Activated T-cell treated with anti-CD3 and anti-CD28 coated beads, Interleukin-2, amount 50 U/mL, for 24 hours (primary cell): ENCODE measurements around the gene TSSC4.
"Not testable (repeated sequence)": the region's sequence is repeated elsewhere in the genome, so short reads cannot be mapped to it uniquely, and the experiment has no call there.

Experiments
- DNase-seq: peaks from one replicate; pipeline ENCODE4 v3.0.0-alpha.2; 2020
- H3K27ac Mint-ChIP-seq: 2 replicates; pipeline ENCODE4 v1.8.0; 2020; ENCODE audit warnings: mild to moderate bottlenecking, mixed read lengths
- H3K27me3 Mint-ChIP-seq: 2 replicates; pipeline ENCODE4 v1.8.0; 2020; ENCODE audit warnings: mixed read lengths
- H3K36me3 Mint-ChIP-seq: 2 replicates; pipeline ENCODE4 v1.8.0; 2020; ENCODE audit warnings: low read depth, mixed read lengths
- H3K4me1 Mint-ChIP-seq: 2 replicates; pipeline ENCODE4 v1.8.0; 2020; ENCODE audit warnings: low read depth, mixed read lengths
- H3K4me3 Mint-ChIP-seq: 2 replicates; pipeline ENCODE4 v1.8.0; 2020; ENCODE audit warnings: mild to moderate bottlenecking, moderate library complexity, mixed read lengths
- H3K9me3 Mint-ChIP-seq: 2 replicates; pipeline ENCODE4 v1.8.0; 2020; ENCODE audit warnings: mixed read lengths

TSSC4 gene

DNA sequence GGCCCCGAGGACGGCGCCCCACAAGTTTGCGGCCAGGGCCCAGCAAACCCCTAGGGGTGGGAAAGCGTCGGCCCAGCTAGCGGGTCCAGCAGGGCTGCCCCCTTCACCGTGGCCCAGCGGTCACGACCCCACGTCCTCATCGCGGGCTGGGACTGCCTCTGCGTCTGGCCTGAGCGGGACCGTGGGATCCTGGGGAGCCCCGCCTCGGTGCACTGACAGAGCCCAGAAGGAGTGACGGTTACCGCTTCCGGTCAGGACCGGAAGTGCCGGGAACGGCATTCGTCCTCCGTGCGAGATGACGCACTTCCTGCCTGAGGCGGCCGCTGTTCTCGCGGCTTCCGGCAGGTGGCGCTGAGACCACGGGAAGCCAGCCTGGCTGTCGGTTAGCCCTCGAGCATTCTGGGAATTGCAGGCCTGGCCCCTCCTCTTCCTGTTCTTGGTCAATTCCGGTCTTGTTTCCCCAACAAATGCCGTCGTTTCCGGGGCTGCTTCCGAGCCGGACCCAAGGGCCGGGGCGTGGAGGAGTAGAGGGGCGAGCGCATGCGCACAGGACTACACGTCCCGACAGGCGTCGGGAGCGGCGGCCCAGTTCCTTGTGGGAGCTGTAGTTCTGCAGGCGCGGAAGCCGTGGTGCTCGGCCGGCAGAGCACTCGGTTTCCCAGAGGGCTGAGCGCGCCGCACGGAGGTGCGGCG is at the start of gene TSSC4:
TSS of gene TSSC4 (plus strand) at position 682 of the 693 bp plus-strand sequence. CDS start 1,884 bp downstream, outside the sequence.
- no peaks in the 10 kb centered on the region for H3K9me3 Mint-ChIP-seq
- H3K27ac Mint-ChIP-seq, result peak within 1 kb of the TSS; percentile 90

DNA sequence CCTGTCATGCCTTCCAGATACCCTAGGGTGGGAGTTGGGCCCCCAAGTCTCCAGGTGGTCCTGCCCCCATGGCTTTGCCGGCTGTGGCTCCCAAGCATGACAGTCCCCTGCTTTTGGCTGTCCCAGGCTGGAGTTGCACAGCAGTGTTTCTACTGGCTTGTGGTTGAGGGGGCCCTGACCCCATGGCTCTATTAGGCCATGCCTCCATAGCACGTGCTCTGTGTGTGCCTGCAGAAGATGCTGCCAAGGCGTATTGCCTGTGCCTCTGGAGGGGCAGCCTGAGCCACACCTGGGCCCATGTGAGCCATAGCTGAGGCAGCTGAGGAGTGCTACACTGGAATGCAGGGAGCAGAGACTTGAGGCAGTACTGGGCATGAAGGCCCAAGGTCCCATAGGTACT is 48.8 kb upstream of the TSSC4 start:
- no peak overlapping the region for H3K27ac Mint-ChIP-seq
- no peak overlapping the region for H3K4me3 Mint-ChIP-seq
- no peak for DNase-seq
- H3K4me1 Mint-ChIP-seq, result no peaks in the 10 kb centered on the region
- H3K9me3 Mint-ChIP-seq, result peaks cover 4% of the 10 kb centered on the region
- no peaks in the 10 kb centered on the region for H3K27me3 Mint-ChIP-seq
- H3K36me3 Mint-ChIP-seq, result no peaks in the 10 kb centered on the region

More for the DNA sequence above, at the start of gene TSSC4:
- DNase-seq, result peak; percentile 100
- Mint-ChIP-seq H3K27me3 (no peaks in the 10 kb centered on the region), H3K4me3 (peak within 1 kb of the TSS; percentile 91), H3K4me1 (peaks cover 22% of the 10 kb centered on the region), H3K36me3 (peaks cover 62% of the 10 kb centered on the region)

GRCh38 chr11:2352420-2352819 is 48.1 kb upstream of the TSSC4 start:
- no peak overlapping the region for H3K4me3 Mint-ChIP-seq
- no peak overlapping the region for H3K27ac Mint-ChIP-seq
- H3K9me3 Mint-ChIP-seq, result peaks cover 4% of the 10 kb centered on the region
- no peak for DNase-seq
- no peaks in the 10 kb centered on the region for H3K27me3 Mint-ChIP-seq
- H3K36me3 Mint-ChIP-seq, result no peaks in the 10 kb centered on the region
- H3K4me1 Mint-ChIP-seq, result no peaks in the 10 kb centered on the region

DNA sequence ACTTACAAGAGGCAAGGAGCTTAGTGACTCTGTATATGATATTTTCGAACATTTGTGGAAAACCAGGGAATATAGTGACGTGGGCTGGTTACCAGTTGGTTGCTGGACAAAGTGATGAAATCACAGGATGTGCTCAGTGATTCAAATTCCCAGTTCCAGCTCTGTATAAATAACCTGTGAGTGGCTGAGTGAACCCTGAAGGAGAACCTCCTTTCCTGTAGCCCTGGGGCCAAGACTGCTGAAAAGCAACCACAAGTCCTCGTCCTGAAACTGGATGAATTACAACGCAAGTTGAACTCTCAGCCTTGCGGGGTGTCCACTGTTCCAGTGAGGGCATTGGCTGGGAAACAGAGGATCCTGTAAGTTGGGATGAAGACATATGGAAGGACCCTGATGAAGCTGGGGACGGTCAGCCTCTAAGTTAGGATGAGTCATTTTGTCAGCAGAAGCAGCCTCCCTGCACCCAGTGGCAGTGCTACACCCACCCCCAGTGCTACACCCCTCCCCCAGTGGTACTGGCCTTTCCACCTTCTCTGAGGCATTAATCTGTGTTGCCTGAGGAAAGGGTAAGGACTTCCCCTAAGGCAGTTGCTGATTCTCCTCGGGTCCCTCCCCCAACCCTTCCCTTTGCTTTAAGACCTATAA is 45.4 kb upstream of the TSSC4 start:
- H3K27me3 Mint-ChIP-seq, result no peaks in the 10 kb centered on the region
- no peak overlapping the region for H3K4me3 Mint-ChIP-seq
- no peaks in the 10 kb centered on the region for H3K9me3 Mint-ChIP-seq
- H3K4me1 Mint-ChIP-seq, result no peaks in the 10 kb centered on the region
- H3K36me3 Mint-ChIP-seq, result no peaks in the 10 kb centered on the region
- no peak overlapping the region for H3K27ac Mint-ChIP-seq
- DNase-seq, result no peak

DNA sequence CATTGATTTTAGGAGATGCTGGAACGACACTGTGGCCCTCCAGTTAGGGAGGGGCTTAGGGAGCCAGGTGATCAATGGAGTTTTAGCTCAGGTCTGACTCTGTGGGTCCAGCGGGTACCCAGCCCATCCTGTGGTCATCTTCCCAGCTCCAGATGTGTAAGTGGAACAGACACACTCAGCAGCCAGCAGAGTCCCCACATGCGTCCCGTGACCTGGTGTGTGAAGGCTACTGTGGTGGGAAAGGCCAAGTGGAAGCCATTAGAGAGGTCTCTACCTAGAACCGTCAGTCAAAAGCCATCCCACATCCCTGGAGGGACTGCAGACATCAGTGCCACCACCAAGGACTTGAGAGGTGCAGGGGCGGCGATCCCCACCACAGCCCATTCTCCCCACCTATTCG is 43.3 kb upstream of the TSSC4 start:
- H3K9me3 Mint-ChIP-seq, result no peaks in the 10 kb centered on the region
- no peaks in the 10 kb centered on the region for H3K4me1 Mint-ChIP-seq
- H3K27me3 Mint-ChIP-seq, result no peaks in the 10 kb centered on the region
- no peaks in the 10 kb centered on the region for H3K36me3 Mint-ChIP-seq
- no peak overlapping the region for H3K4me3 Mint-ChIP-seq
- no peak overlapping the region for H3K27ac Mint-ChIP-seq
- DNase-seq, result no peak

GRCh38 chr11:2357651-2358050 is 42.9 kb upstream of the TSSC4 start:
- not testable (repeated sequence) for H3K36me3 Mint-ChIP-seq, H3K9me3 Mint-ChIP-seq

GRCh38 chr11:2358754-2359442 is 41.7 kb upstream of the TSSC4 start:
- Mint-ChIP-seq H3K27ac (no peak overlapping the region), H3K27me3 (no peaks in the 10 kb centered on the region), H3K9me3 (no peaks in the 10 kb centered on the region), H3K4me1 (no peaks in the 10 kb centered on the region), H3K4me3 (no peak overlapping the region), H3K36me3 (no peaks in the 10 kb centered on the region)
- no peak for DNase-seq

More at GRCh38 chr11:2357651-2358050, 42.9 kb upstream of the TSSC4 start:
- not testable (repeated sequence) for H3K27me3 Mint-ChIP-seq, H3K4me3 Mint-ChIP-seq, DNase-seq, H3K4me1 Mint-ChIP-seq, H3K27ac Mint-ChIP-seq

DNA sequence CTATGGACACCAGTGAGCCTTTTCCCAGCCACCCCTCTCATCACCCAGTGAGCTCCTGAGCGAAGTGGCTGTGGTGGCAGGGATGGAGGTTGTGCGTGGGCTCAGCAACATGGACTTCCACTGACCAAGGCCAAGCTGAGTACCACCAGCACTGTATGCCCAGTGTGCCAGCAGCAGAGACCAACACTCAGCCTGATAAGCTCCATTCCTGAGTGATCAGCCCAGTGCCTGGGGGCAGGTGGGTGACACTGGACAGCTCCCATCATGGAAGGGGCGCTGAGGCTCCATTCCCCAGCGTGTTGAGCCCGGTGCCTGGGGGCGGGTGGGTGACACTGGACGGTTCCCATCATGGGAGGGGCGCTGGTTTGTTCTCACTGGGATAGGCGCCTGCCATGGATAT is 41.0 kb upstream of the TSSC4 start:
- no peak for DNase-seq
- Mint-ChIP-seq H3K4me3 (no peak overlapping the region), H3K27ac (no peak overlapping the region), H3K27me3 (no peaks in the 10 kb centered on the region), H3K36me3 (no peaks in the 10 kb centered on the region), H3K4me1 (no peaks in the 10 kb centered on the region), H3K9me3 (no peaks in the 10 kb centered on the region)

DNA sequence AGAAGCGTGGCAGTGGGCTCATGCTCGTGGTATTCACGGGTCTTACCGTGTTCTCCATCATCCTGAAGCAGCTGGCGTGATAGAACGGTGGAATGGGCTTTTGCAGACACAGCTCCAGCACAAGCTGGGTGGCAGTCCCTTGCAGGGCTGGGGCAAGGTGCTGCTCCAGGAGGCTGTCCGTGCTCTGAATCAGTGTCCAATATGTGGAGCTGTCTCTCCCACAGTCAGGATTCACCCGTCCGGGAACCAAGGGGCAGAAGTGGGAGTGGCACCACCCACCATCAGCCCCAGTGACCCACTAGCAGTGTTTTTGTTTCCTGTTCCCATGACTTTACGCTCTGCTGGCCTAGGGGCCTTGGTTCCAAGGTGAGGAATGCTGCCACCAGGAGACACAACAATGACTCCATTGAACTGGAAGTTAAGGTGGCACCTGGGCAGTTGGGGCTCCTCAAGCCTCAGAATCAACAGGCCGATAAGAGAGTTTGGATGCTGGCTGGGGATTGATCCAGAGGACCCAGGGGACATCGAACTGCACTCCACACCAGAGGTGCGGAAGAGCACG is 40.4 kb upstream of the TSSC4 start:
- no peaks in the 10 kb centered on the region for H3K4me1 Mint-ChIP-seq
- DNase-seq, result no peak
- H3K4me3 Mint-ChIP-seq, result no peak overlapping the region
- H3K9me3 Mint-ChIP-seq, result no peaks in the 10 kb centered on the region
- H3K27me3 Mint-ChIP-seq, result no peaks in the 10 kb centered on the region
- no peaks in the 10 kb centered on the region for H3K36me3 Mint-ChIP-seq
- no peak overlapping the region for H3K27ac Mint-ChIP-seq

GRCh38 chr11:2361565-2361964 is 39.0 kb upstream of the TSSC4 start:
- H3K27me3 Mint-ChIP-seq, result no peaks in the 10 kb centered on the region
- no peaks in the 10 kb centered on the region for H3K9me3 Mint-ChIP-seq
- no peak overlapping the region for H3K4me3 Mint-ChIP-seq
- H3K27ac Mint-ChIP-seq, result no peak overlapping the region
- no peak for DNase-seq
- no peaks in the 10 kb centered on the region for H3K36me3 Mint-ChIP-seq
- no peaks in the 10 kb centered on the region for H3K4me1 Mint-ChIP-seq

GRCh38 chr11:2362414-2362813 is 38.1 kb upstream of the TSSC4 start:
- Mint-ChIP-seq H3K36me3 (no peaks in the 10 kb centered on the region), H3K4me3 (no peak overlapping the region), H3K27me3 (no peaks in the 10 kb centered on the region), H3K4me1 (no peaks in the 10 kb centered on the region), H3K27ac (no peak overlapping the region), H3K9me3 (no peaks in the 10 kb centered on the region)
- no peak for DNase-seq

GRCh38 chr11:2363130-2363529 is 37.4 kb upstream of the TSSC4 start:
- Mint-ChIP-seq H3K36me3 (no peaks in the 10 kb centered on the region), H3K4me1 (no peaks in the 10 kb centered on the region)
- no peak for DNase-seq

DNA sequence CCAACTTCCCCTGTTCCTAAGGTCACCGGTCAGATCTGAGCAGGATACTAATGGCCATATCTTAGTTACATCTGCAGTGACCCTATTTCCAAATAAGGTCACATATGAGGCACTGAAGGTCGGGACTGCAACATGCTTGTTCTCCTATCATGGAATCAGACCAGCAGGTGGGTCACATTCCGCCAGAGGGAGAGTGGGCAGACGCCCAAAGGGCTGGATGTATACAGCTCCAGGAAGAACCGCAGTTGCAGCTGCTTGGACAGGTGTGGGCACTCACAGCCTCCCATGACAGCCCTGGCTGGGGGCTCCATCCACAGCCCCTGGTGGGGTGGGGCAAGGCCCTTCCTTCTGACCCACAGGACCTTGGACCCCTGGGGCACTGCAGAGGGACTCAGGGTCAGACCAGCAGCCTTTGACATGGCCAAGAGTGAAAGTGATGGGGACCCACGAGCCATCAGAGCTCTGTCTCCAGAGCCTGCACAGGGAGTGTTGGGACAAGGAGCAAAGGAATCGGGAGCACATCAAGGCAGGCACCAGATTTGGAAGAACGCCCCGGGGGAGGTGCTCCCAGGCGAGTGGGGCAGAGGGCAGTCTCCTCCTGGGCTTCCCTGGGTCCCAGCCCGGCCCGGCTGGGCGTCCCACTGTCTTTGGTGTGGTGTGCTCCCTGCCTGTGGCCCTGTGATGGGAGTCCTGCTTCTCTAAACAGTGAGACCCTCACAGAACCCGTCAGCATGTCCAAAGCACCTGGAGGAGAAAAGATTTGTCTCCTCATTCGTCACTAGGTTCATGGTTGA is 36.8 kb upstream of the TSSC4 start:
- H3K36me3 Mint-ChIP-seq, result no peaks in the 10 kb centered on the region
- no peaks in the 10 kb centered on the region for H3K27me3 Mint-ChIP-seq
- H3K4me3 Mint-ChIP-seq, result no peak overlapping the region
- H3K9me3 Mint-ChIP-seq, result no peaks in the 10 kb centered on the region
- no peaks in the 10 kb centered on the region for H3K4me1 Mint-ChIP-seq
- H3K27ac Mint-ChIP-seq, result no peak overlapping the region
- no peak for DNase-seq

More at GRCh38 chr11:2363130-2363529, 37.4 kb upstream of the TSSC4 start:
- Mint-ChIP-seq H3K27me3 (no peaks in the 10 kb centered on the region), H3K27ac (no peak overlapping the region), H3K9me3 (no peaks in the 10 kb centered on the region), H3K4me3 (no peak overlapping the region)

- not testable (repeated sequence) for H3K36me3 Mint-ChIP-seq, DNase-seq
Observed at GRCh38 chr11:2364386-2364785, 36.2 kb upstream of the TSSC4 start.

More at GRCh38 chr11:2364386-2364785, 36.2 kb upstream of the TSSC4 start:
- H3K27ac Mint-ChIP-seq, H3K4me1 Mint-ChIP-seq, H3K9me3 Mint-ChIP-seq, H3K27me3 Mint-ChIP-seq, H3K4me3 Mint-ChIP-seq: not testable (repeated sequence)
